ENCODE results near the gene EHD4. TPM values are rescaled to one million over a fixed set of nuclear protein-coding genes. Genes with fewer than 3 reads are reported as not detected.
A peak's percentile ranks its signal among the peaks of the same experiment; 100 is the strongest.

EHD4 gene
- polyA plus RNA-seq, 1 of the 3 experiments (the other 2 are of a cell fraction), result 17.5 TPM

DNA sequence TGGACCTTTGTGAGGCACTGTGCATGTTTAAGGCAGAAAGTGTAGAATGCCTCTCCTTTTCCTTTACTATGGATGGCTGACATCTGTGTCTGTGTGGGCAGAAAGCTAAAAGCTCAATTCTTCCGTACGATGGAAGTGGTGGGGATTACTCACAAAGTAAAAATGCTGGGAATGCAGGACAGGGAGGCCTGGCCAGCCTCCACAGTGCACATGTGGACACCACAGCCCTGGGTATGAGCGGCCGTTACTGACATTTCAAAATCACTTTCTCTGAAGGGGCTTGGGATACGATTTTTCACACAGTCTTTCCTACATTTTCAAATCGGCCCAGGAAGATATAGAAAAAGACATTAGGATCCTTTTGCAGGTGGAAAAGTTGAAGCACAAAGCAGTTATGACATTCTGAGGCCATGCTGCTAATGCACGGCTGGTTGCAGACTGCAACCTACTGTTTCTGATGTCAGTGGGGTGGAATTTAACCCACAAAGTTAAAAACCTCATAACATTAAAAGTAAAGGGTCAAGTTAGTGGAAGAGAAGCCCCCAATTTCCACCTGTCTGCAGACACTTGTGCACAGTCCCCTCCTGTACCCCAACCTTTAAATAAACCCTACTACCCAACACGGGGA lies 27.9 kb downstream of the EHD4 start (continued):
- TF ChIP-seq, protein P1, sequence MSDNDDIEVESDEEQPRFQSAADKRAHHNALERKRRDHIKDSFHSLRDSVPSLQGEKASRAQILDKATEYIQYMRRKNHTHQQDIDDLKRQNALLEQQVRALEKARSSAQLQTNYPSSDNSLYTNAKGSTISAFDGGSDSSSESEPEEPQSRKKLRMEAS (IDR thresholded peaks at IDR 0.05; ENCODE audit: low read depth), result peak; percentile 93
- peak; percentile 98 for TF ChIP-seq TCF12 (IDR thresholded peaks at IDR 0.05)
- TF ChIP-seq RAD21 (IDR thresholded peaks at IDR 0.05; ENCODE audit: low read length), result no peak
- peak; percentile 60; the same call in 1 of the 2 replicates for TF ChIP-seq YY1 (IDR thresholded peaks at IDR 0.05; ENCODE audit: low read depth)
- TF ChIP-seq, protein P2, sequence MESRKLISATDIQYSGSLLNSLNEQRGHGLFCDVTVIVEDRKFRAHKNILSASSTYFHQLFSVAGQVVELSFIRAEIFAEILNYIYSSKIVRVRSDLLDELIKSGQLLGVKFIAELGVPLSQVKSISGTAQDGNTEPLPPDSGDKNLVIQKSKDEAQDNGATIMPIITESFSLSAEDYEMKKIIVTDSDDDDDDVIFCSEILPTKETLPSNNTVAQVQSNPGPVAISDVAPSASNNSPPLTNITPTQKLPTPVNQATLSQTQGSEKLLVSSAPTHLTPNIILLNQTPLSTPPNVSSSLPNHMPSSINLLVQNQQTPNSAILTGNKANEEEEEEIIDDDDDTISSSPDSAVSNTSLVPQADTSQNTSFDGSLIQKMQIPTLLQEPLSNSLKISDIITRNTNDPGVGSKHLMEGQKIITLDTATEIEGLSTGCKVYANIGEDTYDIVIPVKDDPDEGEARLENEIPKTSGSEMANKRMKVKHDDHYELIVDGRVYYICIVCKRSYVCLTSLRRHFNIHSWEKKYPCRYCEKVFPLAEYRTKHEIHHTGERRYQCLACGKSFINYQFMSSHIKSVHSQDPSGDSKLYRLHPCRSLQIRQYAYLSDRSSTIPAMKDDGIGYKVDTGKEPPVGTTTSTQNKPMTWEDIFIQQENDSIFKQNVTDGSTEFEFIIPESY (IDR thresholded peaks at IDR 0.05; ENCODE audit: borderline replicate concordance, low read depth), result peak; percentile 65; the same call in 1 of the 2 replicates
- TF ChIP-seq FOSL2 (IDR thresholded peaks at IDR 0.05; ENCODE audit: borderline replicate concordance, low read depth), result peak; percentile 83
- TF ChIP-seq NFIC (IDR thresholded peaks at IDR 0.05; ENCODE audit: borderline replicate concordance), result peak; percentile 63; the same call in 1 of the 2 replicates
- TF ChIP-seq TEAD4 (IDR thresholded peaks at IDR 0.05; ENCODE audit: borderline replicate concordance, insufficient read depth), result peak; percentile 98
- TF ChIP-seq TAF1 (IDR thresholded peaks at IDR 0.05; ENCODE audit: borderline replicate concordance, low read depth, low read length), result peak; percentile 66; the same call in 1 of the 2 replicates

DNA sequence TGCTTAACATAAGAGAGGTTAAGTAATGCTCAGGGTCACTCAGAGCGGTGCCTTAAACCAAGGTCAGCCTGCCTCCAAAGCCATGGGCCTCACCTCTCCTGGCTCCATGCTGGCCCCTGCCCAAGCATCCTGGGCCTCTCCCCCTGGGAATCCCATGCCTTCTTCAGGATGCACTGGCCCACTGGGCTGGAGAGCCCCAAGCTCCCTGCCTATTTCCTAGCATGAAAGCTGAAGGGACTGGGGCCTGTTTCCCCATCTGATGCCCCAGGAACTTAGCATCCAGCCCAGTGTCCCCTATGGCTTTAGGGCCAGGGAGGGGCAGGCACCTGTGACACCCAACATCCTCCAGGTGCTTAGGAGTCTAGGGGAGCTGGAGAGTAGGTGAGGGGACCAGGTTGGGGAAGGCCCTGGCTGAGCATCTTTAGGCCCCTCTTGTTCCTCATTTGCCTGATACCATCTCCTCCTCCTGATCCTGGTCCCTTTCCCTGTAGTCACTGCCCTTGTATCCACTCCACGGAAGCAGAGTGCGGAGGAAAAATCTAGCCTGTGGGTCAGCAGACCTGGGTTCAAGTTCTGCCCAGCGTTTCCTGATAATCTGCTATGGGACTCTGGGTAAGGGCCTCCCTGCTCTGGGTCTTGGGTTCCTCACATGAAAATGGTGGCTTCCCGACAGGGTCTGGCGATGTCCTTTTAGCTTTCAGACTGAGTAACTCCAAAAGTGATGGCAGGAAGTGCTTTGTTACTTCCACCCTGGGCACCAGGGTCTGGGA lies 28.6 kb downstream of the EHD4 start:
- H3K4me1 ChIP-seq (ENCODE audit: control insufficient read depth in 1 of 2, insufficient read depth in 2 of 2, low read depth in 1 of 2, low read length in 1 of 2), result peaks cover 7 to 43% of the 10 kb centered on the region in 2 experiments; a peak in 3 of 4 replicates
- 65% methylated on average over 6 of the region's 6 CpGs for WGBS (ENCODE audit: low lambda C conversion rate)
- TF ChIP-seq RCOR1 (IDR thresholded peaks at IDR 0.05; ENCODE audit: low read length) (no peak), JUND (IDR thresholded peaks at IDR 0.05) (no peak), EP300 (IDR thresholded peaks at IDR 0.05; ENCODE audit: borderline replicate concordance in 1 of 2, low read depth in 1 of 2, low read length in 1 of 2) (no peak), FOSL2 (IDR thresholded peaks at IDR 0.05; ENCODE audit: borderline replicate concordance, low read depth) (no peak), TCF12 (IDR thresholded peaks at IDR 0.05) (no peak), POLR2AphosphoS5 (IDR thresholded peaks at IDR 0.05; ENCODE audit: low read depth, low read length) (no peak), FOXM1 (IDR thresholded peaks at IDR 0.05; ENCODE audit: low read depth) (no peak), FOXJ3 (CRISPR knock-in tag; IDR thresholded peaks at IDR 0.05) (no peak), GATA2 (CRISPR knock-in tag; IDR thresholded peaks at IDR 0.05) (no peak), YY1 (IDR thresholded peaks at IDR 0.05; ENCODE audit: low read depth) (no peak), TAF1 (IDR thresholded peaks at IDR 0.05; ENCODE audit: borderline replicate concordance, low read depth, low read length) (no peak), SMC3 (IDR thresholded peaks at IDR 0.05; ENCODE audit: low read depth, low read length) (no peak), MEF2A (IDR thresholded peaks at IDR 0.05; ENCODE audit: borderline replicate concordance, low read depth) (no peak)
- TF ChIP-seq, protein P3, sequence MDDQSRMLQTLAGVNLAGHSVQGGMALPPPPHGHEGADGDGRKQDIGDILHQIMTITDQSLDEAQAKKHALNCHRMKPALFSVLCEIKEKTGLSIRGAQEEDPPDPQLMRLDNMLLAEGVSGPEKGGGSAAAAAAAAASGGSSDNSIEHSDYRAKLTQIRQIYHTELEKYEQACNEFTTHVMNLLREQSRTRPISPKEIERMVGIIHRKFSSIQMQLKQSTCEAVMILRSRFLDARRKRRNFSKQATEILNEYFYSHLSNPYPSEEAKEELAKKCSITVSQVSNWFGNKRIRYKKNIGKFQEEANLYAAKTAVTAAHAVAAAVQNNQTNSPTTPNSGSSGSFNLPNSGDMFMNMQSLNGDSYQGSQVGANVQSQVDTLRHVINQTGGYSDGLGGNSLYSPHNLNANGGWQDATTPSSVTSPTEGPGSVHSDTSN (IDR thresholded peaks at IDR 0.05), result no peak
- TF ChIP-seq, protein P1 (IDR thresholded peaks at IDR 0.05; ENCODE audit: low read depth), result no peak
- TF ChIP-seq, protein P4, sequence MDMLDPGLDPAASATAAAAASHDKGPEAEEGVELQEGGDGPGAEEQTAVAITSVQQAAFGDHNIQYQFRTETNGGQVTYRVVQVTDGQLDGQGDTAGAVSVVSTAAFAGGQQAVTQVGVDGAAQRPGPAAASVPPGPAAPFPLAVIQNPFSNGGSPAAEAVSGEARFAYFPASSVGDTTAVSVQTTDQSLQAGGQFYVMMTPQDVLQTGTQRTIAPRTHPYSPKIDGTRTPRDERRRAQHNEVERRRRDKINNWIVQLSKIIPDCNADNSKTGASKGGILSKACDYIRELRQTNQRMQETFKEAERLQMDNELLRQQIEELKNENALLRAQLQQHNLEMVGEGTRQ (IDR thresholded peaks at IDR 0.05; ENCODE audit: borderline replicate concordance, low read depth, low read length), result no peak
- TF ChIP-seq, protein P5, sequence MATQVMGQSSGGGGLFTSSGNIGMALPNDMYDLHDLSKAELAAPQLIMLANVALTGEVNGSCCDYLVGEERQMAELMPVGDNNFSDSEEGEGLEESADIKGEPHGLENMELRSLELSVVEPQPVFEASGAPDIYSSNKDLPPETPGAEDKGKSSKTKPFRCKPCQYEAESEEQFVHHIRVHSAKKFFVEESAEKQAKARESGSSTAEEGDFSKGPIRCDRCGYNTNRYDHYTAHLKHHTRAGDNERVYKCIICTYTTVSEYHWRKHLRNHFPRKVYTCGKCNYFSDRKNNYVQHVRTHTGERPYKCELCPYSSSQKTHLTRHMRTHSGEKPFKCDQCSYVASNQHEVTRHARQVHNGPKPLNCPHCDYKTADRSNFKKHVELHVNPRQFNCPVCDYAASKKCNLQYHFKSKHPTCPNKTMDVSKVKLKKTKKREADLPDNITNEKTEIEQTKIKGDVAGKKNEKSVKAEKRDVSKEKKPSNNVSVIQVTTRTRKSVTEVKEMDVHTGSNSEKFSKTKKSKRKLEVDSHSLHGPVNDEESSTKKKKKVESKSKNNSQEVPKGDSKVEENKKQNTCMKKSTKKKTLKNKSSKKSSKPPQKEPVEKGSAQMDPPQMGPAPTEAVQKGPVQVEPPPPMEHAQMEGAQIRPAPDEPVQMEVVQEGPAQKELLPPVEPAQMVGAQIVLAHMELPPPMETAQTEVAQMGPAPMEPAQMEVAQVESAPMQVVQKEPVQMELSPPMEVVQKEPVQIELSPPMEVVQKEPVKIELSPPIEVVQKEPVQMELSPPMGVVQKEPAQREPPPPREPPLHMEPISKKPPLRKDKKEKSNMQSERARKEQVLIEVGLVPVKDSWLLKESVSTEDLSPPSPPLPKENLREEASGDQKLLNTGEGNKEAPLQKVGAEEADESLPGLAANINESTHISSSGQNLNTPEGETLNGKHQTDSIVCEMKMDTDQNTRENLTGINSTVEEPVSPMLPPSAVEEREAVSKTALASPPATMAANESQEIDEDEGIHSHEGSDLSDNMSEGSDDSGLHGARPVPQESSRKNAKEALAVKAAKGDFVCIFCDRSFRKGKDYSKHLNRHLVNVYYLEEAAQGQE (IDR thresholded peaks at IDR 0.05; ENCODE audit: low read depth, low read length), result no peak

More for the DNA sequence above, 28.6 kb downstream of the EHD4 start:
- Histone ChIP-seq H3K4me2 (peak overlapping the region; percentile 78), H3K36me3 (replicated peaks in 1 of 2; ENCODE audit: control insufficient read depth in 1 of 2, insufficient read depth in 2 of 2, low read length in 1 of 2) (no peaks in the 10 kb centered on the region), H4K20me1 (ENCODE audit: insufficient read depth) (no peaks in the 10 kb centered on the region), H3K9me3 (no peaks in the 10 kb centered on the region), H3K27ac (ENCODE audit: low read depth in 2 of 2, low read length in 1 of 2) (peak overlapping the region; percentile 81 to 95), H3K27me3 (ENCODE audit: insufficient read depth) (no peaks in the 10 kb centered on the region), H3K9ac (peak overlapping the region; percentile 60), H3K79me2 (ENCODE audit: insufficient read depth) (peaks cover 55% of the 10 kb centered on the region), H3F3A (replicated peaks; ENCODE audit: insufficient read depth) (peaks cover 24% of the 10 kb centered on the region), H3K4me3 (ENCODE audit: low read depth in 2 of 2, low read length in 1 of 2) (peak overlapping the region in 1 of 2 experiments; percentile 2; a peak in 1 of 4 replicates), H3K9me2 (no peaks in the 10 kb centered on the region), H2AFZ (ENCODE audit: low read depth) (peak overlapping the region; percentile 60; the same call in 1 of the 2 replicates)
- CTCF ChIA-PET, result interaction anchor here (0.6 to 2.1 kb wide), 4 partner anchors 11 to 141 kb away, joined by 3 to 5 read pairs (median 4); no protein-coding TSS in a partner anchor
- POLR2A ChIA-PET, result no interaction called here
- DNase-seq, result no peak

Data from SK-N-SH (cell line).